Stomach (tissue), 4 donors: ENCODE data around the gene COA1.

Source experiments
- CTCF ChIP-seq, 7 experiments: fragments of 450-650 bp in 4 of 7; fragments of 200-600 bp in 3 of 7; sonication (generic) in 3 of 7; IDR thresholded peaks; one replicate each; pipeline ENCODE4 v1.5.1; 2016 to 2019; ENCODE audit warnings: antibody characterized with exemption in 7 of 7, control low read depth in 2 of 7, mild to moderate bottlenecking in 1 of 7
- EP300 ChIP-seq: sonication (generic); formaldehyde crosslinking; IDR thresholded peaks from one replicate; pipeline ENCODE4 v1.6.1; 2017; ENCODE audit warnings: antibody characterized with exemption
- POLR2AphosphoS5 ChIP-seq, 3 donors: sonication (generic); formaldehyde crosslinking; IDR thresholded peaks; one replicate each; pipeline ENCODE4 v1.6.1; 2016; ENCODE audit warnings: antibody characterized with exemption in 3 of 3

- TF ChIP-seq CTCF (IDR thresholded peaks at IDR 0.05) (no peak), POLR2AphosphoS5 (IDR thresholded peaks at IDR 0.05) (no peak), EP300 (no peak)
Measured at GRCh38 chr7:43742692-43743091, 13.4 kb upstream of the COA1 start.
